GM12892 (cell line): Measurements from ENCODE around the gene CX3CR1.

ENCODE experiments used
- POLR2A ChIP-seq: IDR thresholded peaks from 2 replicates; pipeline ENCODE4 v1.6.1; 2011; ENCODE audit warnings: low read depth, low read length, control low read depth
- POLR2AphosphoS5 ChIP-seq: IDR thresholded peaks from 2 replicates; pipeline ENCODE4 v1.6.1; 2011; ENCODE audit warnings: low read depth, low read length, control low read depth

DNA sequence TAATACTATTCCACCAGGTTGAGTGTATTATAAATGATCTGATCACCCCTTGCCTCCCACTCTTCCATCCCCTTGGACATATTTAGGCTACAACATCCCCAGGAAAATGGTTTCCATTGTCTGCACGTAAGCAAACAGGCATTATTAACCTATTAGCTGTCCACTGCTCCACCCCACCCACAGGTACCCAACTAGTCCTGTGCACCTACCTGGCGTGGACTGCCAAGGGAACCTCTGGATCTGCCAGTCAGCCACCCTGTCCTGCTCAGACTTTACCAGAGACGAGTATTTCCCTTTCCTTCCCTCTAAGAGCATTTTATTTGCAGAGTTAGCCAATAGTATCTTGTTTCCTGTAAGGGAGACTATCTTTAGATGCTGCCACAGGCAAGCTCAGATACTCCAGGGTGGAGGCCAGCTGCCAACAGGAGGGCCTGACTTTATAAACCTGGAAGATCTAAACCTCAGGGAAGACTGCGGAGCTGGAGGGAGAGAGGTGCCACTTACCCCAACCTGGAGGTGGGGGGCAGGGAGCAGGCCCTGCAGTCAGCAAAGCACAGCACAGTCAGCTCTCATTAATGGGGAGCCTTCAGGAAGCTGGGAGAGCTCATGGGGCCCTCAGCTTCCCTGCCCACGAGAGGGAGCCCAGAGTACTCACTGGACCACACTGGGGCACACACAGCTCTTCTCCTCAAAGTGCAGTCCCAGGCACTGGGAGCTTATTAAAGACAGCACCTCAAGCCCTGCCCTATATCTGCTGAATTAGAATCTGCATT is at the start of gene CX3CR1:
- TF ChIP-seq POLR2A (no peak), POLR2AphosphoS5 (no peak)
